Caco-2 (cell line): Measurements from ENCODE around the gene TNS3. TPM values are rescaled to one million over a fixed set of nuclear protein-coding genes. Genes with fewer than 3 reads are reported as not detected.
A peak's percentile ranks its signal among the peaks of the same experiment; 100 is the strongest.

Source experiments
- BruUV-seq: library from RNA; stranded (reverse); fragments of 400-500 nt; replicated peaks from 2 replicates; lab custom pipeline; 2021; lab: Mats Ljungman, UMichigan
- CTCF ChIA-PET: fragments of 300-600 bp; sonication (Branson Sonifier 250); formaldehyde crosslinking; loops from one replicate; lab custom pipeline; 2022; ENCODE audit warnings: antibody characterized with exemption; lab: Charles Lee
- POLR2A ChIA-PET: fragments of 300-600 bp; sonication (Branson Sonifier 250); formaldehyde crosslinking; loops from one replicate; lab custom pipeline; 2022; ENCODE audit warnings: antibody characterized with exemption; lab: Charles Lee
- DNase-seq, 2 experiments: peaks; one replicate each; pipeline versions ENCODE4 v3.0.0 to v3.0.0-alpha.2; 2020 to 2022
- H3K27me3 ChIP-seq: replicated peaks from 2 replicates; pipeline ENCODE4 v1.6.0; 2011; ENCODE audit warnings: low read length; ENCODE audit not compliant: control insufficient read depth, insufficient read depth
- H3K36me3 ChIP-seq: 2 replicates; pipeline ENCODE4 v1.5.1; 2011; ENCODE audit warnings: low read length; ENCODE audit not compliant: control insufficient read depth, insufficient read depth
- H3K4me1 ChIP-seq: fragments of 250-450 bp; sonication (Bioruptor Pico); 2 replicates; pipeline ENCODE4 v1.5.1; 2020; ENCODE audit warnings: mild to moderate bottlenecking
- H3K4me3 ChIP-seq: 2 replicates; pipeline ENCODE4 v1.5.1; 2011; ENCODE audit warnings: low read depth, mild to moderate bottlenecking, control low read depth, low read length
- H3K9me3 ChIP-seq: fragments of 250-450 bp; sonication (Bioruptor Pico); 2 replicates; pipeline ENCODE4 v1.5.1; 2020; ENCODE audit warnings: mild to moderate bottlenecking, moderate library complexity
- H3K27ac Mint-ChIP-seq: one replicate; pipeline ENCODE4 v1.8.0; 2022; ENCODE audit warnings: mixed read lengths; ENCODE audit not compliant: unreplicated experiment
- H3K27me3 Mint-ChIP-seq: one replicate; pipeline ENCODE4 v1.8.0; 2022; ENCODE audit warnings: mixed read lengths; ENCODE audit not compliant: insufficient read depth, unreplicated experiment
- H3K36me3 Mint-ChIP-seq: one replicate; pipeline ENCODE4 v1.8.0; 2022; ENCODE audit warnings: mild to moderate bottlenecking, mixed read lengths; ENCODE audit not compliant: insufficient read depth, unreplicated experiment
- H3K4me1 Mint-ChIP-seq: one replicate; pipeline ENCODE4 v1.8.0; 2022; ENCODE audit warnings: low read depth, mixed read lengths; ENCODE audit not compliant: unreplicated experiment
- H3K4me3 Mint-ChIP-seq: one replicate; pipeline ENCODE4 v1.8.0; 2022; ENCODE audit warnings: mild to moderate bottlenecking, moderate library complexity, mixed read lengths; ENCODE audit not compliant: unreplicated experiment
- H3K9me3 Mint-ChIP-seq: one replicate; pipeline ENCODE4 v1.8.0; 2022; ENCODE audit warnings: mixed read lengths; ENCODE audit not compliant: unreplicated experiment
- CTCF ChIP-seq, 2 experiments: fragments of 200-600 bp in 1 of 2; IDR thresholded peaks; 1 replicate in 1 of 2; 2 replicates in 1 of 2; pipeline versions ENCODE4 v1.5.1 to v1.8.0; 2011 to 2022; ENCODE audit warnings: antibody characterized with exemption in 1 of 2, control low read depth in 1 of 2, inconsistent platforms in 1 of 2, low read depth in 1 of 2, low read length in 1 of 2, mild to moderate bottlenecking in 1 of 2, moderate library complexity in 1 of 2; ENCODE audit not compliant: insufficient read depth in 1 of 2, severe bottlenecking in 1 of 2, unreplicated experiment in 1 of 2
- intact Hi-C: fragments of 100-400 bp; cut with micrococcal nuclease; formaldehyde crosslinking; loops from one replicate; pipeline ENCODE4 v1.10.0; 2022; ENCODE audit not compliant: unreplicated experiment
- total RNA-seq: library from RNA; stranded (reverse); gene quantifications from 2 replicates; pipeline ENCODE4 v1.2.3, GENCODE V29; 2022

TNS3 gene
- total RNA-seq, 1 experiment from 2014 or later, result 263 TPM

GRCh38 chr7:47574482-47575329 is 7.2 kb downstream of the TNS3 start:
- BruUV-seq, result no TSS peak
- Mint-ChIP-seq H3K4me1 (peaks cover 70% of the 10 kb centered on the region), H3K9me3 (no peaks in the 10 kb centered on the region), H3K27ac (peak overlapping the region; percentile 92), H3K27me3 (no peaks in the 10 kb centered on the region), H3K36me3 (peaks cover 95% of the 10 kb centered on the region), H3K4me3 (peak overlapping the region; percentile 71)
- H3K4me1 ChIP-seq, result peaks cover 88% of the 10 kb centered on the region
- H3K9me3 ChIP-seq, result no peaks in the 10 kb centered on the region
- H3K27me3 ChIP-seq, result no peaks in the 10 kb centered on the region
- ChIA-PET POLR2A (interaction anchor here (0.6 to 2.1 kb wide), 3 partner anchors 17 to 165 kb away, joined by 4 to 12 read pairs (median 7); no protein-coding TSS in a partner anchor), CTCF (interaction anchor here (1.4 kb wide), 1 partner anchor 17 kb away, joined by 6 read pairs; no protein-coding TSS in a partner anchor)
- no peak for DNase-seq
- H3K4me3 ChIP-seq, result no peak overlapping the region
- TF ChIP-seq CTCF (IDR thresholded peaks at IDR 0.05; ENCODE audit: insufficient read depth in 1 of 2, low read depth in 1 of 2, low read length in 1 of 2, severe bottlenecking in 1 of 2, unreplicated experiment in 1 of 2), result no peak
- intact Hi-C loops, result loop anchor here (5.0 kb wide), 2 partner anchors 48 to 307 kb away; no protein-coding TSS in a partner anchor
- H3K36me3 ChIP-seq, result peaks cover 2% of the 10 kb centered on the region; the same call in 1 of the 2 replicates

- DNase-seq, result peak; percentile 71 to 78
- Mint-ChIP-seq H3K4me3 (peak overlapping the region; percentile 71), H3K27ac (peak overlapping the region; percentile 92)
These were observed 8.0 kb downstream of the TNS3 start for GRCh38 chr7:47573758-47574481.

More at GRCh38 chr7:47573758-47574481, 8.0 kb downstream of the TNS3 start:
- no peaks in the 10 kb centered on the region for H3K27me3 Mint-ChIP-seq
- H3K36me3 Mint-ChIP-seq, result peaks cover 95% of the 10 kb centered on the region
- H3K9me3 Mint-ChIP-seq, result no peaks in the 10 kb centered on the region
- TF ChIP-seq CTCF (IDR thresholded peaks at IDR 0.05; ENCODE audit: insufficient read depth in 1 of 2, low read depth in 1 of 2, low read length in 1 of 2, severe bottlenecking in 1 of 2, unreplicated experiment in 1 of 2), result no peak
- CTCF ChIA-PET, result no interaction called here
- no TSS peak for BruUV-seq
- Histone ChIP-seq H3K9me3 (no peaks in the 10 kb centered on the region), H3K36me3 (peaks cover 2% of the 10 kb centered on the region; the same call in 1 of the 2 replicates), H3K4me1 (peaks cover 80% of the 10 kb centered on the region), H3K4me3 (no peak overlapping the region), H3K27me3 (no peaks in the 10 kb centered on the region)
- POLR2A ChIA-PET, result no interaction called here
- intact Hi-C loops, result no loop called here
- H3K4me1 Mint-ChIP-seq, result peaks cover 65% of the 10 kb centered on the region
